K562 (cell line): ENCODE results near the gene EFHB. TPM values are rescaled to one million over a fixed set of nuclear protein-coding genes. Genes with fewer than 3 reads are reported as not detected.

ENCODE experiments used
- BMI1 ChIP-seq: fragments of 150-350 bp; IDR thresholded peaks from 2 replicates; pipeline ENCODE4 v1.6.1; 2014; ENCODE audit warnings: low read length
- DIDO1 ChIP-seq: fragments of 450-650 bp; IDR thresholded peaks from 2 replicates; pipeline ENCODE4 v1.6.1; 2016; ENCODE audit warnings: low read depth, missing biosample characterization, missing genetic modification characterization
- FOS ChIP-seq: IDR thresholded peaks from 3 replicates; pipeline ENCODE4 v1.6.1; 2011; ENCODE audit not compliant: insufficient read length; ENCODE audit errors: extremely low read depth
- FOXK2 ChIP-seq, 2 experiments: fragments of 450-650 bp; IDR thresholded peaks in 1 of 2; conservative IDR thresholded peaks in 1 of 2; 2 replicates each; pipeline ENCODE4 v1.6.1; 2016; ENCODE audit warnings: low read depth in 2 of 2, mild to moderate bottlenecking in 1 of 2
- HNRNPL ChIP-seq: fragments of 200-400 bp; formaldehyde crosslinking; IDR thresholded peaks from 2 replicates; pipeline ENCODE4 v1.6.1; 2017; ENCODE audit warnings: low read depth, mild to moderate bottlenecking, low read length
- MEIS2 ChIP-seq: fragments of 450-650 bp; IDR thresholded peaks from 2 replicates; pipeline ENCODE4 v1.6.1; 2014; ENCODE audit warnings: mild to moderate bottlenecking; ENCODE audit not compliant: partially characterized antibody
- MYNN ChIP-seq, 2 experiments: sonication (generic); formaldehyde crosslinking in 1 of 2; IDR thresholded peaks; 2 replicates each; pipeline versions ENCODE4 v1.5.0 to v1.6.1; 2016 to 2020; ENCODE audit warnings: antibody characterized with exemption in 1 of 2, missing genetic modification reagents in 1 of 2
- NCOA1 ChIP-seq: fragments of 450-650 bp; IDR thresholded peaks from 2 replicates; pipeline ENCODE4 v1.6.1; 2016; ENCODE audit warnings: low read depth
- NRF1 ChIP-seq, 2 experiments: fragments of 450-650 bp; IDR thresholded peaks in 1 of 2; conservative IDR thresholded peaks in 1 of 2; 2 replicates each; pipeline ENCODE4 v1.6.1; 2014; ENCODE audit warnings: mild to moderate bottlenecking in 2 of 2
- POLR3G ChIP-seq: IDR thresholded peaks from 2 replicates; pipeline ENCODE4 v1.6.1; 2011; ENCODE audit not compliant: insufficient read length, insufficient replicate concordance; ENCODE audit errors: extremely low read depth
- POU5F1 ChIP-seq: fragments of 150-350 bp; IDR thresholded peaks from 2 replicates; pipeline ENCODE4 v1.6.1; 2014; ENCODE audit warnings: borderline replicate concordance, low read length, low read depth, mild to moderate bottlenecking; ENCODE audit not compliant: partially characterized antibody
- RBBP5 ChIP-seq: fragments of 200-600 bp; sonication (generic); IDR thresholded peaks from 2 replicates; pipeline ENCODE4 v1.6.1; 2012; ENCODE audit warnings: borderline replicate concordance, mild to moderate bottlenecking, low read length, control low read depth, inconsistent platforms; ENCODE audit not compliant: insufficient read depth, poor library complexity, severe bottlenecking
- RCOR1 ChIP-seq, 2 experiments: IDR thresholded peaks; 2 replicates each; pipeline ENCODE4 v1.6.1; 2012; ENCODE audit warnings: low read depth in 2 of 2, low read length in 2 of 2, borderline replicate concordance in 1 of 2, improper control_type of control experiment in 1 of 2
- RFX7 ChIP-seq: fragments of 250-450 bp; sonication (Bioruptor Pico); IDR thresholded peaks from 2 replicates; pipeline ENCODE4 v1.5.1; 2021; ENCODE audit warnings: mild to moderate bottlenecking
- ZNF3 ChIP-seq: fragments of 250-450 bp; sonication (Bioruptor Pico); IDR thresholded peaks from 2 replicates; pipeline ENCODE4 v1.5.0; 2021; ENCODE audit warnings: mild to moderate bottlenecking, moderate library complexity
- ZNF324 ChIP-seq: fragments of 250-450 bp; sonication (Bioruptor Pico); IDR thresholded peaks from 2 replicates; pipeline ENCODE4 v1.4.0; 2020; ENCODE audit warnings: mild to moderate bottlenecking
- ZNF79 ChIP-seq: fragments of 250-450 bp; sonication (Bioruptor Pico); IDR thresholded peaks from 2 replicates; pipeline ENCODE4 v1.4.0; 2020; ENCODE audit warnings: low read depth, mild to moderate bottlenecking, moderate library complexity
- polyA plus RNA-seq, 8 experiments: library from polyadenylated mRNA; depleted of rRNA in 4 of 8; stranded (reverse) in 5 of 8; unstranded in 3 of 8; fragments of >200 nt; fragmentation: Nextera tagmentation in 2 of 8; fragmentation: Illumina TruSeq in 1 of 8; extraction: Ambion mirVana in 2 of 8; extraction: Trizol in 1 of 8; gene quantifications; 2 replicates each; pipeline versions ENCODE4 v1.2.1 to v1.2.3, GENCODE V29; 2011 to 2014; ENCODE audit warnings: inconsistent platforms in 1 of 8, missing spikeins in 1 of 8
- total RNA-seq, 7 experiments: library from RNA; depleted of rRNA in 6 of 7; stranded (reverse); fragments of >200 nt in 6 of 7; fragmentation: Illumina TruSeq in 2 of 7; extraction: Trizol in 2 of 7; gene quantifications; 2 replicates each; pipeline versions ENCODE4 v1.2.1 to v1.2.3, GENCODE V29; 2011 to 2021; ENCODE audit warnings: low replicate concordance in 1 of 7
- TF ChIP-seq, protein P1 (sequence below): fragments of 450-650 bp; conservative IDR thresholded peaks from 2 replicates; pipeline ENCODE4 v1.6.1; 2016; ENCODE audit warnings: missing genetic modification characterization, low read depth, mild to moderate bottlenecking, missing compliant biosample characterization, moderate library complexity
- TF ChIP-seq, protein P2 (sequence below): sonication (generic); formaldehyde crosslinking; IDR thresholded peaks from 2 replicates; pipeline ENCODE4 v1.8.0; 2023; ENCODE audit warnings: missing genetic modification reagents, mild to moderate bottlenecking, borderline replicate concordance

EFHB gene
- total and polyA plus RNA-seq, 9 of the 15 experiments (the other 6 are each of a cell fraction or from before 2014, with no cell fraction given) = 1.5 to 4.0 (median 1.8) TPM

DNA sequence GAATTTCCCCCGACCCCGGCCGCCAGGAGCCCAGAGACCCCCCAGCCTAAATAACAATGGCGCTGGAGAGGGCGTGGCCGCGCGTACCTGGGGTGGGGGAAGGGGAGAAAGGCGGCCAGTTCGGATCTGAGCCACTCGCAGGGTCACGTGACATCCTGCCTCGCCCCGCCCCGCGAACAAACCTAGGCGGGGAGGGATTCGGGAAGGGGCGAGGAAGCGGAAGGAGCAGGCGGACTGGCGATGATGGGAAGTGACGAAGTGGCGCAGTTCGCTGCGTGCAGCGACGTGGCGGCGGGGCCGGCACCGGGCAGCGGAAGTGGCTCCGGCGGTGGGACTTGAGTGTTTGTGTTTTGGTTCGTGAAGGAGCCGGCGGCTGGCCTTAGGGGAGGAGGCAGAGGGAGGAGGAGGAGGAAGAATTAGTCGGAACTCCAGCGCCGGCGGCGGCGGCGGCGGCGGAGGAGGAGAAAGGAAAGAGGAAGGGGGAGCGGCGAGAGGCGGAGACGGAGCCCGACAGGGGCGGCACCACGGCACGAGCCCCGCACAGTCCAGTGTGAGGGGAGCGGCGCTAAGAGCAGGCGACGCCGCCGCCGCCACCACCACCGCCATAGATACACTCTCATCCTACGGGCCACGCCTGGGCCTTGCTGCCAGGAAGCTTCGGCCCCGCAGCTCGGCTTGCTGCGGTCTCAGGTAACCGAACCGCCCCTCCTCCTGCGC lies 13.0 kb upstream of the EFHB start, which contains the start of gene RAB5A (continued):
- TF ChIP-seq NCOA1 (peak; percentile 94), POU5F1 (no peak), ZNF79 (CRISPR knock-in tag) (no peak), RCOR1 (IDR thresholded peaks at IDR 0.05; ENCODE audit: borderline replicate concordance in 1 of 2, low read depth in 2 of 2, low read length in 2 of 2) (peak in 1 of 2 experiments; percentile 51; a peak in 1 of 4 replicates), MEIS2 (no peak), DIDO1 (tag) (0 out of 2 replicates have a peak, but pooled peaks have one; percentile 12), RFX7 (CRISPR knock-in tag) (no peak), HNRNPL (peak; percentile 61; the same call in 1 of the 2 replicates), BMI1 (no peak), POLR3G (no peak), FOXK2 (conservative IDR thresholded peaks at IDR 0.05 in 1 of 2, IDR thresholded peaks at IDR 0.05 in 1 of 2; ENCODE audit: low read depth in 2 of 2) (peak; percentile 91 to 97), RBBP5 (no peak), MYNN (IDR thresholded peaks at IDR 0.05) (no peak), MYNN (CRISPR knock-in tag; IDR thresholded peaks at IDR 0.05) (no peak), ZNF3 (no peak), ZNF324 (CRISPR knock-in tag) (no peak), NRF1 (conservative IDR thresholded peaks at IDR 0.05 in 1 of 2, IDR thresholded peaks at IDR 0.05 in 1 of 2) (peak; percentile 83 to 86), FOS (no peak)
- TF ChIP-seq, protein P1, sequence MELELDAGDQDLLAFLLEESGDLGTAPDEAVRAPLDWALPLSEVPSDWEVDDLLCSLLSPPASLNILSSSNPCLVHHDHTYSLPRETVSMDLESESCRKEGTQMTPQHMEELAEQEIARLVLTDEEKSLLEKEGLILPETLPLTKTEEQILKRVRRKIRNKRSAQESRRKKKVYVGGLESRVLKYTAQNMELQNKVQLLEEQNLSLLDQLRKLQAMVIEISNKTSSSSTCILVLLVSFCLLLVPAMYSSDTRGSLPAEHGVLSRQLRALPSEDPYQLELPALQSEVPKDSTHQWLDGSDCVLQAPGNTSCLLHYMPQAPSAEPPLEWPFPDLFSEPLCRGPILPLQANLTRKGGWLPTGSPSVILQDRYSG = no peak
- TF ChIP-seq, protein P2, sequence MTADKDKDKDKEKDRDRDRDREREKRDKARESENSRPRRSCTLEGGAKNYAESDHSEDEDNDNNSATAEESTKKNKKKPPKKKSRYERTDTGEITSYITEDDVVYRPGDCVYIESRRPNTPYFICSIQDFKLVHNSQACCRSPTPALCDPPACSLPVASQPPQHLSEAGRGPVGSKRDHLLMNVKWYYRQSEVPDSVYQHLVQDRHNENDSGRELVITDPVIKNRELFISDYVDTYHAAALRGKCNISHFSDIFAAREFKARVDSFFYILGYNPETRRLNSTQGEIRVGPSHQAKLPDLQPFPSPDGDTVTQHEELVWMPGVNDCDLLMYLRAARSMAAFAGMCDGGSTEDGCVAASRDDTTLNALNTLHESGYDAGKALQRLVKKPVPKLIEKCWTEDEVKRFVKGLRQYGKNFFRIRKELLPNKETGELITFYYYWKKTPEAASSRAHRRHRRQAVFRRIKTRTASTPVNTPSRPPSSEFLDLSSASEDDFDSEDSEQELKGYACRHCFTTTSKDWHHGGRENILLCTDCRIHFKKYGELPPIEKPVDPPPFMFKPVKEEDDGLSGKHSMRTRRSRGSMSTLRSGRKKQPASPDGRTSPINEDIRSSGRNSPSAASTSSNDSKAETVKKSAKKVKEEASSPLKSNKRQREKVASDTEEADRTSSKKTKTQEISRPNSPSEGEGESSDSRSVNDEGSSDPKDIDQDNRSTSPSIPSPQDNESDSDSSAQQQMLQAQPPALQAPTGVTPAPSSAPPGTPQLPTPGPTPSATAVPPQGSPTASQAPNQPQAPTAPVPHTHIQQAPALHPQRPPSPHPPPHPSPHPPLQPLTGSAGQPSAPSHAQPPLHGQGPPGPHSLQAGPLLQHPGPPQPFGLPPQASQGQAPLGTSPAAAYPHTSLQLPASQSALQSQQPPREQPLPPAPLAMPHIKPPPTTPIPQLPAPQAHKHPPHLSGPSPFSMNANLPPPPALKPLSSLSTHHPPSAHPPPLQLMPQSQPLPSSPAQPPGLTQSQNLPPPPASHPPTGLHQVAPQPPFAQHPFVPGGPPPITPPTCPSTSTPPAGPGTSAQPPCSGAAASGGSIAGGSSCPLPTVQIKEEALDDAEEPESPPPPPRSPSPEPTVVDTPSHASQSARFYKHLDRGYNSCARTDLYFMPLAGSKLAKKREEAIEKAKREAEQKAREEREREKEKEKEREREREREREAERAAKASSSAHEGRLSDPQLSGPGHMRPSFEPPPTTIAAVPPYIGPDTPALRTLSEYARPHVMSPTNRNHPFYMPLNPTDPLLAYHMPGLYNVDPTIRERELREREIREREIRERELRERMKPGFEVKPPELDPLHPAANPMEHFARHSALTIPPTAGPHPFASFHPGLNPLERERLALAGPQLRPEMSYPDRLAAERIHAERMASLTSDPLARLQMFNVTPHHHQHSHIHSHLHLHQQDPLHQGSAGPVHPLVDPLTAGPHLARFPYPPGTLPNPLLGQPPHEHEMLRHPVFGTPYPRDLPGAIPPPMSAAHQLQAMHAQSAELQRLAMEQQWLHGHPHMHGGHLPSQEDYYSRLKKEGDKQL (CRISPR knock-in tag) = no peak
